Motor neuron (in vitro differentiated cells): ENCODE results near the gene SDK2. TPM values are rescaled to one million over a fixed set of nuclear protein-coding genes. Genes with fewer than 3 reads are reported as not detected.

Source experiments
- ATAC-seq, 8 experiments: fragments of 200-7000 bp; cut with Tn5 transposase; replicated peaks in 6 of 8; 2 replicates each; pipeline ENCODE4 v1.8.0; 2021; ENCODE audit warnings: mild to moderate bottlenecking in 8 of 8, moderate library complexity in 8 of 8
- H3K27ac ChIP-seq, 2 donors: fragments of 250-450 bp; sonication (Bioruptor Pico); 2 replicates each; pipeline ENCODE4 v1.9.0; 2021; ENCODE audit warnings: antibody characterized with exemption in 2 of 2, mild to moderate bottlenecking in 2 of 2, moderate library complexity in 1 of 2
- H3K4me1 ChIP-seq, 2 donors: fragments of 250-450 bp; sonication (Bioruptor Pico); replicated peaks in 1 of 2; 2 replicates each; pipeline ENCODE4 v1.6.1; 2021; ENCODE audit warnings: antibody characterized with exemption in 2 of 2, mild to moderate bottlenecking in 2 of 2, moderate library complexity in 1 of 2
- H3K4me3 ChIP-seq, 5 donors: fragments of 250-450 bp; sonication (Bioruptor Pico); 2 replicates each; pipeline ENCODE4 v1.9.0; 2021; ENCODE audit warnings: antibody characterized with exemption in 5 of 5, mild to moderate bottlenecking in 5 of 5, moderate library complexity in 4 of 5
- WGBS, 10 experiments: fragments of 450-650 bp; shearing (Covaris generic); methylation state at CpG; one replicate each; pipeline ENCODE4 v1.0.0; 2022; 5-methylcytosine and 5-hydroxymethylcytosine counted together
- in situ Hi-C, 9 experiments: fragments of 400-800 bp; cut with MboI; loops; one replicate each; pipeline ENCODE4 v1.15.0; 2021; ENCODE audit warnings: low sequenced_read_pairs in 9 of 9, low pct_unique_long_range_greater_than_20kb in 2 of 9; ENCODE audit not compliant: unreplicated experiment in 9 of 9
- total RNA-seq, 8 experiments: library from RNA; unstranded; fragments of 300-600 nt; gene quantifications; 2 replicates each; pipeline versions ENCODE4 v1.2.3 to v1.2.4, GENCODE V29; 2022

Gene SDK2
- total RNA-seq, 8 experiments from 2014 or later, result 0.59 to 22.0 (median 10.7) TPM

DNA sequence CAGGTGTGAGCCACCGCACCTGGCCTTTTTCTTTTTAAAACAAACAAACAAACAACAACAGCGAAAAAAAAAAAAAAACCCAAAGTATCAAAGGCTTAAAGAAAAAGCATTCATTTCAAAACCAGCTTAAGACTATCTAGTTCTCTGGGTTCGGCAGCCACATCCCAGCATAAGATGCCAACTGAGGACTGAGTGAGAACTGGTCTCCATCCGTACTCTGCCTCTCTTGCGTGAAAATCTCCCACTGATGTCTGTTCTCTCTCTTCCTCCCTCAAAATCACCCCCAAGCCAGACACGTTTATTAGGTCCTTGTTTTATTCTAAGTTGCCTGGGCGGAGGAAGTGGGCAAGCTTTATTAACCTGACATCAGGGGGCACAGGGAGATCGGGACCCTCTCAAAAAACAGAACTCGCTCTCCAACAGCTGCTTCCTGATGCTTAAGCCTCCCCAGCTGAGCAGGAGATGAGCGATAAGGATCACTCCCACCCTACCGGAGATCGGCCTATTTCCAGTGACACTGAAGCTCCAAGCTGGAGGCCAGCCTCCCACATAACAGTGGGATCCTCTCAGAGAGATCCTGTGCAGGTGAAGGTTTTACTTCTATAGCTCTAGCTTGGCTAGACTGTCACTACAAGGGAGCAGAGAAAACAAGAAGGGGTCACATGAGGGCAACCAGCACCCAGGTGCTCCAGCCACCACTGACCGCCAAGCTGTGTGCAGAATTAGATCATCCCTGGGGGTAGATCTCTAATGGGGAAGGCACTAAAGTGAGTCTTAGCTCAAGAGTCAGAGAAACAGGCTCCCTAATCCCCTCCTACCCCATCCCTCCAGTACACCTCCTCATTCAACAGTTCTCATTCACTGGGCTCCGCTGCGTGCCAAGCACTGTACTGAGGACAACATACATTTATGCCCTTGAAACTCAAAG lies 346.0 kb downstream of the SDK2 start:
- peak in 5 of 8 experiments; percentile 42 to 72 (median 50) for ATAC-seq
- Histone ChIP-seq H3K4me1 (no peaks in the 10 kb centered on the region), H3K27ac (peak overlapping the region in 1 of 2 donors; percentile 52), H3K4me3 (no peak overlapping the region)
- in situ Hi-C loops, result no loop called here
- 50 to 100% (median 83%) methylated on average over 1 to 10 of the region's 15 CpGs; no CpG with 5 or more reads in 1 of the 10 experiments for WGBS, 10 experiments

DNA sequence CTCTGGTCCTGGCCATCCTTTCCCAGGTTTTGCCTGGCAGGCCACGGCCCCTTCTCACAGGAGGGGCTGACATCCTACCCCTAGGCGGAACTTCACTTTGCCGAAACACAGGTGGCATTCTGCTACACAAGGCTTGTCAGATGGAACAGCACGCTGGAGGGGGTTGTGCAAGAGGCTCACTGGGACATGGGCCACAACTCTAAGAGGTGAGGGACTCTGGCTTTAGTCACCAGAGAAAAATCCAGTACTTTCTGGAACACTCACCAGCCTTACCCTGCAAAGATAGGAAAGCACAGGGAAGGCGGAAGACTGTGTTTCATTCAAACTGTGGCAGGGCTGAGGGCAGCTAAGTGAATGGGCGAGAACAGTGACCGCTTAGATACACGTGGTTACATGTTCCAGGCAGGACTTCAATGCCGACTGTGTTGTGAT lies 350.7 kb downstream of the SDK2 start:
- ATAC-seq, result peak in 2 of 8 experiments; percentile 9 to 32
- in situ Hi-C loops, result no loop called here
- Histone ChIP-seq H3K4me1 (peaks cover 8 to 20% of the 10 kb centered on the region in 2 donors), H3K4me3 (no peak overlapping the region), H3K27ac (no peak overlapping the region)
- WGBS, 10 experiments, result 68 to 90% (median 86%) methylated on average over 2 to 6 of the region's 9 CpGs; no CpG with 5 or more reads in 6 of the 10 experiments

DNA sequence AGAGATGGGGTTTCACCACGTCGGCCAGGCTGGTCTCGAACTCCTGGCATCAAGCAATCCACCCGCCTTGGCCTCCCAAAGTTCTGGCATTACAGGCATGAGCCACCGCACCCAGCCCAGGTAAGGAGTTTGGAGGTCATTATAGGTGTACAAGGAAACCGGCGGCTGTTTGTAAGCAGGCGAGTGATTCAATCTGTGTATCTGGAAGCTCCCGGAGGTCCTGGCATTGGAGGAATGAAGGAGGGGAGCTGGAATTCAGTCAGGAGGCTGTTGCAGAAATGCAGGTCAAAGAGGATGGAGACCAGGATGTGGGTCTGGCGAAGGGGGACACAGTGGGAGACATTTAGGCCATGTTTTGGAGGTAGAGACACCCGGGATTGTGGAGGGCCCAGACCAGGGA lies 351.2 kb downstream of the SDK2 start:
- H3K4me3 ChIP-seq, result no peak overlapping the region
- WGBS, 10 experiments, result 60 to 100% (median 83%) methylated on average over 1 to 8 of the region's 11 CpGs; no CpG with 5 or more reads in 1 of the 10 experiments
- no peak overlapping the region for H3K27ac ChIP-seq
- in situ Hi-C loops, result no loop called here
- ATAC-seq, result no peak
- H3K4me1 ChIP-seq, result peaks cover 10 to 23% of the 10 kb centered on the region in 2 donors

DNA sequence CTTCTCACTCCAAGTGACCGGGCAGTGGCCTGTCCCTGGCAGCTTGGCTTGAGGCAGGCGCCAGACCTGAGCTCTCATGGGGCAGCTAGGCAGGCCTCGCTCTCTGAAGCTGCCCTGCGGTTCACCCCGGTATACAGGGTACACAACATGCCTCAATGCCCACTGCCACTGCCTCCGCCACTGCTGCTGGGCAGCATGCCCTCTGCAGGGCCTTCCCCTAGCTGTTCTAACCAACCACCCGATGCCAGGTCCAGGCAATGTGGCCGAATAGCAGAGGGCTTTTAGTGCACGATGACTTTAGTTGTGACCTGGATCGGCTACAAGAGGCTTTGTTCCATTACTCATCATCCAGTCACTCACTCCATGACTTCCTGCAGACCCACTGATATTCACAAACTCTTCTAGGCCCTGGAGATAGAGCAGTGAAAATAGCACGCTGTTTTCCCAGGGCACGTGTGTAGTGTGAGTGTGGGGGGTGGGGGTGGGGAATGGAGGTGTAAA lies 352.2 kb downstream of the SDK2 start:
- 20 to 100% (median 70%) methylated on average over 1 to 2 of the region's 12 CpGs; no CpG with 5 or more reads in 4 of the 10 experiments for WGBS, 10 experiments

DNA sequence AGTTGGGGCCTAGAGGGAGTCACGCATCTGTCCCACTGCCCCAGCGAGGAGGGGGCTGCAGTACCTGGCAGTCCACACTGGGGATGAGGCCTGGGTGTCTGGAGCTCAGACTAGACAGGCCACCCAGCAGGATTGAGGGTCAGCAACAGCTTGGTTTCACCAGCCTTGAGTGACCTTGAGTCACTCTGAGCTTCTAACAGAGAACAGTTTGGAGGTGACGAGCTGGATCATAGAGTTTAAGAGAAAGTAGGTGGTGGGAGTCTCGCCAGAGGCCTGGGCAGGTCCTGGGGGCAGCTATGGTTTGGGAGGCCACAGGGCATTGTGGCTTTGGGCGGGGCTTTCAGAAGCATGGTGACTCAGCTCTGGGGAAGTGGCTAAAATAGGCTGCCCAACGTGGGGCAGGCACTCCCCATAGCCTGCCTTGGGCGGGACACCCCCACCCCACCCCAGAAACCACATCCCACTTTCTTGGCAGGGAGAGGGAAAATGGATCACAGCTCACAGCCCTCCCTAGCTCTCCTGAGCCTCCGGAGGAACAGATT lies 352.9 kb downstream of the SDK2 start:
- peak in 5 of 8 experiments; percentile 23 to 82 (median 41) for ATAC-seq
- 0 to 100% (median 80%) methylated on average over 1 to 2 of the region's 8 CpGs; no CpG with 5 or more reads in 7 of the 10 experiments for WGBS, 10 experiments

More for the DNA sequence above, 352.2 kb downstream of the SDK2 start:
- Histone ChIP-seq H3K4me1 (peaks cover 12 to 23% of the 10 kb centered on the region in 2 donors), H3K27ac (no peak overlapping the region), H3K4me3 (no peak overlapping the region)
- peak in 6 of 8 experiments; percentile 1 to 22 (median 14) for ATAC-seq
- in situ Hi-C loops, result no loop called here

DNA sequence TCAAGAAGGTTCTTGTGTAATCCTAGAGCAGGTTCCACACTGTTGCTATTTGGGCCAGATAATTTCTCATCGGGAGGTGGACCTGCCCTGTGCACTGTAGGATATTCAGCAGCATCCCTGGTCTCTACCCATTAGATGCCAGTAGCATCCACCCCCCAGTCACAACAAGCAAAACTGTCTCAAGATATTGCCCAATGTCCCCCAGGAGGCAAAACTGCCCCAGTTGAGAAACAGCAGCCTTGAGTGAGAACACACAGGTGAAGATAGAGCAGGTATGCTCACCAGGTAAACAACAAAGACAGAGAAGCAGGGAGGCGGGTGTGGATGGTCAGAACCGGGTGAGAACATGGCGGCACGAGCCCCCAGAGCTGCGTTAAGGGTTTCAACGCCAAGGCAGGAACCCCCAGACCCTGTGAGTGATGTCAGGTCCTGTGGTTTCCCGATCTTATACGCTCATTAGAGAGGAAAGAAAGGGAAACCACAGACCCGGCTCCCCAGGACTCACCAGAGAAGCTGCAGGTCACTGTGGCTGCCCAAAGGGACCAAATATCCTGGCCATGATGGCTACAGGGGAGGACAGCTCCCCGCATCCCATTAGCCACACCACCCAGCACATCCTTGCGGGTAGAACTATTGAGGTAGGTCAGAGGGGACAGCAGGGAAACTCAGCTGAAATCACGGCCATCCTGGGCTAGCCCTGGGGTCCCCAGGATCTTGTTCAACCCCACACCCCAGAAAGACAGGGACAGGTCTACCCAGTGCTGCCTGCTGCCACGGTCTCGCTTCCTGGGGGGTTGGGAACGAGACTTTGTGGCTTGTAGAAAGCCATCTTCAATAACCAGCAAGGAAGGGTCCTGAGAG lies 353.6 kb downstream of the SDK2 start:
- H3K27ac ChIP-seq, result no peak overlapping the region
- H3K4me3 ChIP-seq, result no peak overlapping the region
- peaks cover 15 to 23% of the 10 kb centered on the region in 2 donors for H3K4me1 ChIP-seq
- WGBS, 10 experiments, result 70 to 100% (median 89%) methylated on average over 1 to 10 of the region's 16 CpGs; no CpG with 5 or more reads in 3 of the 10 experiments
- no peak for ATAC-seq
- in situ Hi-C loops, result no loop called here

More for the DNA sequence above, 352.9 kb downstream of the SDK2 start:
- Histone ChIP-seq H3K27ac (no peak overlapping the region), H3K4me3 (no peak overlapping the region), H3K4me1 (peaks cover 12 to 23% of the 10 kb centered on the region in 2 donors)
- in situ Hi-C loops, result no loop called here

DNA sequence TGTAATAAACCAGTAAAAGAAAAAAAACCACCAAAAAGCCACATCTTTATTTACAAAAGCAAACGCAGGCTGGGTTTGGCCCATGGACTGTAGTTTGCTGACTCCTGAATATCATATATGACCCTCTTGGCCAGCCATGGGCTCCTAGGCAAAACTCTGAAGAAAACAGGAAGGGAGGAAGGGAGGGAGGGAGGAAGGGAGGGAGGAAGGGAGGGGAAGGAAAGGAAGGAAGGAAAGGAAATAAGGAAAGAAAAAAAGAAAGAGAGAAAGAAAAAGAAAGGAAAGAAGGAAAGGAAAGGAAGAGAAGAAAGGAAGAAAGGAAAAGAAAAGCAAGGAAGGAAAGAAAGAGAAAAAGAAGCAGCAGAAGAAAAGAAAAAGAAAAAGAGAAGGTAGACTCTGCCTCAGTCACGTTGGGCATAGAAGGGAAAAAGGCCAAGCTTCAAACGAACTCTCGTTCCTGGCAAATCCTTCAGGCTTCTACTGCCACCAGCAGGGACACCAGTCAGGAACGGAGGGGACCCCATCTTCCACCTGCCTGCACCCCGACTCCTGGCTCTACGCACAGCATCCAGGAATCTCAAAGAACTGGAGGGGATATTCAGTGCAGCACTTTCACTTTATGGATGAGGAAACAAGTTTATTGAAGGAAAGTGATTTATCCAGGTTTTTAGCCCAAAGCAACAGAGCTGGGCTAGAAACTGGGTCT lies 354.5 kb downstream of the SDK2 start:
- in situ Hi-C loops, result no loop called here
- peaks cover 24 to 32% of the 10 kb centered on the region in 2 donors for H3K4me1 ChIP-seq
- 46 to 88% (median 80%) methylated on average over 1 to 7 of the region's 7 CpGs; no CpG with 5 or more reads in 2 of the 10 experiments for WGBS, 10 experiments

DNA sequence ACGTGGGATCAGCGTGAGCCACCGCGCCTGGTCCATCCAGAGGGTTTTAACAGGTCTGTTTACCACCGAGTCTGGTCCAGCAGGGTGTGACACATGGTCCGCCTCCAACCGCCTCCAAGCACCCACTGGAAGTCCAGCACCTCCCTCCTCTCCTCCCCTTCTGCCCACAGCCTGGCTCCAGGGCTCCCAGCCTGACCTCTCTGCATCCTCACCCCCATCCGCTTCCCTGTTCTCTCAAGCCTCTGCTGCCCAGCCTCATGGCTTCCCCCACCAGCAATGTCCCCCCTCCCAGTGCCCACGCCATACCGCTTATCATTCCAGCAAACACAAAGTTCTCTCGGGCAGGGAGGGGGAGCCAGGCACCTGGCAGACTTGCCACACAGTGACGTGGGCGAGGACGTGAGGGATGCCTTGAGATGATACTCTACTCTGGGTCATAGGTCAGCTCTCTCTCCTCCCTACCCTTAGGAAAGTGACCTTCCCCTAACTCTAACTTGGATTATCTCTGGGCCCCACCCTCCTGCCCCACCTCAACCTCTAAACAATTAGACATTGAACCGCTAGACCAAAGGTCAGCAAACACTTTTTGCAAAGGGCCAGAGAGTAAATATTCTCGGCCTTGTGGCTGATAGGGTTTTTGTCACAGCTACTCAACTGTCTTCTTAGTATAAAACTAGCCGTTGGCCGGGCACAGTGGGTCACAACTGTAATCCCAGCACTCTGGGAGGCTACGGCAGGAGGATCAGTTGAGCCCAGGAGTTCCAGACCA lies 355.5 kb downstream of the SDK2 start:
- in situ Hi-C loops, result no loop called here

More for the DNA sequence above, 354.5 kb downstream of the SDK2 start:
- ATAC-seq, result no peak
- Histone ChIP-seq H3K4me3 (no peak overlapping the region), H3K27ac (no peak overlapping the region)

DNA sequence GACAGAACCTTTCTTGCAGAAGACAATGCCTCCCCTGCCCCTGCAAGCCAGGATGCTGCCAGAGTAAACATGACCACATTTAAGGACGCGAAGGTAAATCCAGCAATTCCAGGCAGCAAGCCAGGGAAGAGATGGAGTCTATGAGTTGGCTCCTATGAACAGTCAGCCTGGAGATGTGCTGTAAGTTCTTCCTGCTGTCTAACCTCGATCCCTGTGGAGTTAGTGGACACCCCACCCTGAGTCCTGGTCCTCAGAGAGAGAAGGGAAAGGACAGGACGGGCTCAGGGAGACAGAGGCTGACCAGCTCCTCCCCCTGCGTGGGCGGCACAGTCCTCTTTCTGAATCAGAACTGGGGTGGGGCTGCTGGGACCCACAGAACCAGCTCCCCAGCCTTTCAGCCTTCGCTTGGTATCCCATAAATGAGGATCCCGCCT lies 357.4 kb downstream of the SDK2 start:
- peak in 1 of 8 experiments; percentile 0 for ATAC-seq
- no peak overlapping the region for H3K4me3 ChIP-seq
- no peak overlapping the region for H3K27ac ChIP-seq
- H3K4me1 ChIP-seq, result peaks cover 49% of the 10 kb centered on the region in 2 donors
- in situ Hi-C loops, result no loop called here
- WGBS, 10 experiments, result 70 to 100% (median 88%) methylated on average over 1 to 6 of the region's 8 CpGs; no CpG with 5 or more reads in 4 of the 10 experiments

More for the DNA sequence above, 355.5 kb downstream of the SDK2 start:
- H3K27ac ChIP-seq, result no peak overlapping the region
- H3K4me1 ChIP-seq, result peaks cover 34 to 41% of the 10 kb centered on the region in 2 donors
- H3K4me3 ChIP-seq, result no peak overlapping the region
- ATAC-seq, result peak in 5 of 8 experiments; percentile 1 to 25 (median 18)
- 29 to 93% (median 70%) methylated on average over 1 to 4 of the region's 19 CpGs; no CpG with 5 or more reads in 5 of the 10 experiments for WGBS, 10 experiments

DNA sequence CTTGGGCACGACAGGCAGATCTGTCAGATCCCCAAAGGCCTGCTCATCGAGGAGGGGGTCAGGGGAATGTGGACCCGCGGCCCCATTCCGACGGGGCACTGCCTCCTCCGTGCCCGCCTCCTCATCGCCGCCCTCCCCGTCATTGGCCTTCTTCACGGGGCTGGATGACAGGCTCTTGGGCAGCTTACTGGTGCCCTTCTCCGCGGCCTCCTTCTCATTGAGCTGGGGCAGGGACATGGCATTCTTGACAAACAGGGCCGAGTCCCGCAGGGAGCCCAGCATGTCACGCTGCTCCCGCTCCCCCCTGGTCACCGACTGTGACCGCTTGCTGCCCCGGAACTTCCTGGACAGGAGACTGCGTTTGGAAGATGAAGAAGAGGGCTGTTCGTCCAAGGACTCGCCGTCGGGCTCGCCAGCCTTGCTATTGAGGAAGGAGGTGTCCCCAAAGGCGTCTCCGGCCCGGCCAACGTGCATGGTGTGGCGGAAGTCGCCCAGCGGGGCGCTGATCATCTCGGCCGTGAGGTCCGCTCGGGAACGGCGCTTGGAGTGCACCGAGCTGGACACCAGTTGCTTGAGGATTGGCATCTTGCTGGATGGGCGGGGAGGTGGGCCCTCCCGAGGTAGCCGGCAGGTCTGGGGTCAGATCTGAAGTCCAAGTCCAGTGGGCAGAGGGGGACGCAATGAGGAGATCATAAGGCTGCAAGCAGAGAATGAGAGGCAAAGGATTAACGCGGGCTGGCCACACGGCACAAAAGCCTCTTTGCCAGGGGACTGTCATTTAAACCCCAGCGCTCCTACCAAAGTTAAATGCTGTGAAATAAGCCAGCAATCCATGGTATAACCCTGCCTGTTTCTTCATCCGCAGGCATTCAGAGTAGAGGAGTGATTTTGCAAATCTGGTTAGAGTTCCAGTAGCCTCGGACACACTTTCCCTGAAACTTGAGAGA lies 358.1 kb downstream of the SDK2 start:
- in situ Hi-C loops, result no loop called here
- peak in 1 of 8 experiments; percentile 10 for ATAC-seq
- WGBS, 10 experiments, result 89 to 100% (median 95%) methylated on average over 1 to 14 of the region's 52 CpGs; no CpG with 5 or more reads in 3 of the 10 experiments
- Histone ChIP-seq H3K27ac (peak overlapping the region in 1 of 2 donors; percentile 56), H3K4me1 (peaks cover 45 to 52% of the 10 kb centered on the region in 2 donors), H3K4me3 (no peak overlapping the region)
